Cardiac muscle cell (in vitro differentiated cells and primary cell): ENCODE results near the gene PPP1R13L. TPM values are rescaled to one million over a fixed set of nuclear protein-coding genes. Genes with fewer than 3 reads are reported as not detected.
"Not testable (repeated sequence)": the region's sequence is repeated elsewhere in the genome, so short reads cannot be mapped to it uniquely, and the experiment has no call there.

Source experiments
- DNase-seq, 2 donors: peaks; one replicate each; pipeline versions ENCODE4 v3.0.0 to v3.0.0-alpha.2; 2010 to 2017; ENCODE audit warnings: low read depth in 1 of 2, low spot score in 1 of 2
- H3K27ac ChIP-seq: fragments of 200-600 bp; sonication (generic); 2 replicates; pipeline ENCODE4 v1.5.1; 2016
- H3K27me3 ChIP-seq: fragments of 200-600 bp; sonication (generic); 2 replicates; pipeline ENCODE4 v1.6.0; 2016; ENCODE audit warnings: control low read depth
- H3K36me3 ChIP-seq: fragments of 200-600 bp; sonication (generic); 2 replicates; pipeline ENCODE4 v1.5.1; 2016; ENCODE audit warnings: control low read depth
- H3K4me1 ChIP-seq: fragments of 200-600 bp; sonication (generic); 2 replicates; pipeline ENCODE4 v1.8.1; 2017; ENCODE audit warnings: low read depth, mild to moderate bottlenecking, mixed run types
- H3K4me3 ChIP-seq: fragments of 200-600 bp; sonication (generic); 2 replicates; pipeline ENCODE4 v1.5.1; 2016; ENCODE audit warnings: mild to moderate bottlenecking
- H3K9me3 ChIP-seq: fragments of 200-600 bp; sonication (generic); 2 replicates; pipeline ENCODE4 v1.5.1; 2017; ENCODE audit warnings: low read depth, mild to moderate bottlenecking, control low read depth
- CTCF ChIP-seq: IDR thresholded peaks from 2 replicates; pipeline ENCODE4 v1.5.1; 2012; ENCODE audit warnings: low read depth, mild to moderate bottlenecking, low read length
- polyA plus RNA-seq: library from polyadenylated mRNA; unstranded; fragments of >200 nt; fragmentation: Nextera tagmentation; extraction: Ambion mirVana; gene quantifications from 2 replicates; pipeline ENCODE4 v1.2.1, GENCODE V29; 2016
- total RNA-seq: library from RNA; depleted of rRNA; stranded (reverse); fragments of >200 nt; gene quantifications from 2 replicates; pipeline ENCODE4 v1.2.3, GENCODE V29; 2016

Gene PPP1R13L
- total and polyA plus RNA-seq, 2 experiments from 2014 or later: 39.5 to 118 TPM

GRCh38 chr19:45414468-45414867 lies 9.6 kb upstream of the PPP1R13L start:
- TF ChIP-seq CTCF: no peak
- Histone ChIP-seq H3K4me1 (no peaks in the 10 kb centered on the region), H3K27me3 (no peaks in the 10 kb centered on the region), H3K9me3 (no peaks in the 10 kb centered on the region), H3K27ac (no peak overlapping the region), H3K4me3 (no peak overlapping the region), H3K36me3 (peaks cover 24% of the 10 kb centered on the region)
- DNase-seq: no peak

GRCh38 chr19:45413497-45413896 lies 8.6 kb upstream of the PPP1R13L start:
- TF ChIP-seq CTCF: no peak

GRCh38 chr19:45410330-45410729 lies 5.5 kb upstream of the PPP1R13L start:
- not testable (repeated sequence) for H3K27me3 ChIP-seq, DNase-seq, H3K9me3 ChIP-seq, H3K4me3 ChIP-seq, H3K36me3 ChIP-seq, H3K4me1 ChIP-seq, H3K27ac ChIP-seq

More at GRCh38 chr19:45413497-45413896, 8.6 kb upstream of the PPP1R13L start:
- H3K4me3 ChIP-seq: no peak overlapping the region
- H3K27ac ChIP-seq: no peak overlapping the region
- H3K36me3 ChIP-seq: peaks cover 21% of the 10 kb centered on the region
- no peaks in the 10 kb centered on the region for H3K27me3 ChIP-seq
- no peaks in the 10 kb centered on the region for H3K4me1 ChIP-seq
- no peak for DNase-seq
- no peaks in the 10 kb centered on the region for H3K9me3 ChIP-seq

- Histone ChIP-seq H3K36me3 (peaks cover 9% of the 10 kb centered on the region), H3K27ac (no peak overlapping the region), H3K4me1 (no peaks in the 10 kb centered on the region), H3K27me3 (no peaks in the 10 kb centered on the region), H3K9me3 (no peaks in the 10 kb centered on the region), H3K4me3 (no peak overlapping the region)
- no peak for TF ChIP-seq CTCF
- no peak for DNase-seq
These were observed 4.7 kb upstream of the PPP1R13L start for GRCh38 chr19:45409557-45409920.

GRCh38 chr19:45408830-45409556 lies 4.1 kb upstream of the PPP1R13L start:
- no peaks in the 10 kb centered on the region for H3K27me3 ChIP-seq
- no peaks in the 10 kb centered on the region for H3K4me1 ChIP-seq
- no peak for DNase-seq
- TF ChIP-seq CTCF: no peak
- no peak overlapping the region for H3K4me3 ChIP-seq
- no peaks in the 10 kb centered on the region for H3K9me3 ChIP-seq
- no peak overlapping the region for H3K27ac ChIP-seq
- H3K36me3 ChIP-seq: peaks cover 5% of the 10 kb centered on the region

GRCh38 chr19:45408121-45408520 lies 3.3 kb upstream of the PPP1R13L start:
- Histone ChIP-seq H3K27ac (no peak overlapping the region), H3K9me3 (no peaks in the 10 kb centered on the region), H3K36me3 (no peaks in the 10 kb centered on the region), H3K4me3 (no peak overlapping the region), H3K4me1 (peaks cover 8% of the 10 kb centered on the region), H3K27me3 (no peaks in the 10 kb centered on the region)
- TF ChIP-seq CTCF: no peak
- DNase-seq: no peak

- H3K27ac ChIP-seq, H3K4me3 ChIP-seq, DNase-seq, H3K9me3 ChIP-seq, H3K27me3 ChIP-seq, H3K36me3 ChIP-seq: not testable (repeated sequence)
- H3K4me1 ChIP-seq: peaks cover 14% of the 10 kb centered on the region
These were observed 2.7 kb upstream of the PPP1R13L start for GRCh38 chr19:45407585-45407984.
